Effector memory CD4-positive, alpha-beta T cell (primary cell): ENCODE data around the gene NPAS2.

Source experiments
- DNase-seq, 3 donors: peaks; one replicate each; pipeline ENCODE4 v3.0.0-alpha.2; 2020
- H3K27ac ChIP-seq: 2 replicates; pipeline ENCODE4 v1.7.0; 2013; ENCODE audit warnings: mild to moderate bottlenecking, low read length, moderate library complexity; ENCODE audit not compliant: insufficient read depth, poor library complexity, severe bottlenecking
- H3K27me3 ChIP-seq: replicated peaks from 2 replicates; pipeline ENCODE4 v1.7.0; 2013; ENCODE audit warnings: mild to moderate bottlenecking, low read length; ENCODE audit not compliant: insufficient read depth, control insufficient read depth, poor library complexity, severe bottlenecking
- H3K36me3 ChIP-seq: 2 replicates; pipeline ENCODE4 v1.7.0; 2013; ENCODE audit warnings: mild to moderate bottlenecking, low read length, moderate library complexity; ENCODE audit not compliant: control insufficient read depth, insufficient read depth
- H3K4me1 ChIP-seq: 2 replicates; pipeline ENCODE4 v1.7.0; 2013; ENCODE audit warnings: low read length, mild to moderate bottlenecking; ENCODE audit not compliant: control insufficient read depth, insufficient read depth, poor library complexity, severe bottlenecking
- H3K4me3 ChIP-seq: 2 replicates; pipeline ENCODE4 v1.7.0; 2013; ENCODE audit warnings: low read length, low read depth, mild to moderate bottlenecking; ENCODE audit not compliant: insufficient read depth, poor library complexity, severe bottlenecking
- H3K9me3 ChIP-seq: 2 replicates; pipeline ENCODE4 v1.7.0; 2013; ENCODE audit warnings: mild to moderate bottlenecking, low read length, moderate library complexity; ENCODE audit not compliant: control insufficient read depth

The NPAS2 gene

GRCh38 chr2:100781523-100782379, 38.2 kb upstream of the NPAS2 start:
- H3K4me1 ChIP-seq, result no peaks in the 10 kb centered on the region
- H3K36me3 ChIP-seq, result no peaks in the 10 kb centered on the region
- no peaks in the 10 kb centered on the region for H3K9me3 ChIP-seq
- no peaks in the 10 kb centered on the region for H3K27me3 ChIP-seq
- H3K4me3 ChIP-seq, result no peak overlapping the region
- no peak overlapping the region for H3K27ac ChIP-seq
- DNase-seq, result no peak

GRCh38 chr2:100782380-100782878, 37.5 kb upstream of the NPAS2 start:
- H3K36me3 ChIP-seq, result no peaks in the 10 kb centered on the region
- no peaks in the 10 kb centered on the region for H3K9me3 ChIP-seq
- DNase-seq, result no peak
- no peak overlapping the region for H3K27ac ChIP-seq
- H3K27me3 ChIP-seq, result no peaks in the 10 kb centered on the region
- H3K4me1 ChIP-seq, result no peaks in the 10 kb centered on the region
- H3K4me3 ChIP-seq, result no peak overlapping the region

GRCh38 chr2:100783987-100784386, 36.0 kb upstream of the NPAS2 start:
- Histone ChIP-seq H3K27ac (no peak overlapping the region), H3K4me1 (no peaks in the 10 kb centered on the region), H3K9me3 (no peaks in the 10 kb centered on the region), H3K4me3 (no peak overlapping the region), H3K27me3 (no peaks in the 10 kb centered on the region), H3K36me3 (no peaks in the 10 kb centered on the region)
- DNase-seq, result no peak

- no peaks in the 10 kb centered on the region for H3K27me3 ChIP-seq
- H3K4me1 ChIP-seq, result no peaks in the 10 kb centered on the region
These were observed 35.3 kb upstream of the NPAS2 start for GRCh38 chr2:100784681-100785080.

GRCh38 chr2:100785626-100786296, 34.2 kb upstream of the NPAS2 start:
- Histone ChIP-seq H3K27ac (no peak overlapping the region), H3K9me3 (no peaks in the 10 kb centered on the region), H3K36me3 (no peaks in the 10 kb centered on the region), H3K4me3 (no peak overlapping the region), H3K27me3 (no peaks in the 10 kb centered on the region), H3K4me1 (no peaks in the 10 kb centered on the region)
- DNase-seq, result no peak

More at GRCh38 chr2:100784681-100785080, 35.3 kb upstream of the NPAS2 start:
- H3K9me3 ChIP-seq, result no peaks in the 10 kb centered on the region
- DNase-seq, result no peak
- no peak overlapping the region for H3K4me3 ChIP-seq
- H3K36me3 ChIP-seq, result no peaks in the 10 kb centered on the region
- no peak overlapping the region for H3K27ac ChIP-seq

GRCh38 chr2:100786297-100786658, 33.7 kb upstream of the NPAS2 start:
- no peak for DNase-seq
- H3K4me3 ChIP-seq, result no peak overlapping the region
- H3K27ac ChIP-seq, result no peak overlapping the region
- no peaks in the 10 kb centered on the region for H3K36me3 ChIP-seq
- H3K9me3 ChIP-seq, result no peaks in the 10 kb centered on the region
- no peaks in the 10 kb centered on the region for H3K27me3 ChIP-seq
- no peaks in the 10 kb centered on the region for H3K4me1 ChIP-seq

- Histone ChIP-seq H3K27me3 (no peaks in the 10 kb centered on the region), H3K9me3 (no peaks in the 10 kb centered on the region), H3K27ac (no peak overlapping the region), H3K4me1 (no peaks in the 10 kb centered on the region), H3K36me3 (no peaks in the 10 kb centered on the region), H3K4me3 (no peak overlapping the region)
- DNase-seq, result no peak
These were observed 33.0 kb upstream of the NPAS2 start for GRCh38 chr2:100786985-100787384.

GRCh38 chr2:100789361-100789760, 30.6 kb upstream of the NPAS2 start:
- no peaks in the 10 kb centered on the region for H3K27me3 ChIP-seq
- no peaks in the 10 kb centered on the region for H3K4me1 ChIP-seq
- H3K36me3 ChIP-seq, result no peaks in the 10 kb centered on the region
- DNase-seq, result no peak
- H3K4me3 ChIP-seq, result no peak overlapping the region
- H3K9me3 ChIP-seq, result no peaks in the 10 kb centered on the region
- no peak overlapping the region for H3K27ac ChIP-seq

- no peak for DNase-seq
- Histone ChIP-seq H3K4me1 (no peaks in the 10 kb centered on the region), H3K4me3 (no peak overlapping the region), H3K36me3 (no peaks in the 10 kb centered on the region), H3K9me3 (no peaks in the 10 kb centered on the region), H3K27ac (no peak overlapping the region), H3K27me3 (no peaks in the 10 kb centered on the region)
These were observed 28.5 kb upstream of the NPAS2 start for GRCh38 chr2:100791294-100791935.

GRCh38 chr2:100791936-100792308, 28.0 kb upstream of the NPAS2 start:
- DNase-seq, result no peak
- H3K27ac ChIP-seq, result no peak overlapping the region
- no peaks in the 10 kb centered on the region for H3K9me3 ChIP-seq
- H3K4me1 ChIP-seq, result no peaks in the 10 kb centered on the region
- no peaks in the 10 kb centered on the region for H3K27me3 ChIP-seq
- H3K4me3 ChIP-seq, result no peak overlapping the region
- no peaks in the 10 kb centered on the region for H3K36me3 ChIP-seq
